Activated T-helper 9 cell treated with anti-CD3 and anti-CD28 coated beads, Interleukin-2, amount 50 U/mL, for 16 hours (primary cell): Measurements from ENCODE around the gene GRIFIN.

Source experiments
- DNase-seq: peaks from one replicate; pipeline ENCODE4 v3.0.0-alpha.2; 2020; ENCODE audit warnings: low read depth

The GRIFIN gene

DNA sequence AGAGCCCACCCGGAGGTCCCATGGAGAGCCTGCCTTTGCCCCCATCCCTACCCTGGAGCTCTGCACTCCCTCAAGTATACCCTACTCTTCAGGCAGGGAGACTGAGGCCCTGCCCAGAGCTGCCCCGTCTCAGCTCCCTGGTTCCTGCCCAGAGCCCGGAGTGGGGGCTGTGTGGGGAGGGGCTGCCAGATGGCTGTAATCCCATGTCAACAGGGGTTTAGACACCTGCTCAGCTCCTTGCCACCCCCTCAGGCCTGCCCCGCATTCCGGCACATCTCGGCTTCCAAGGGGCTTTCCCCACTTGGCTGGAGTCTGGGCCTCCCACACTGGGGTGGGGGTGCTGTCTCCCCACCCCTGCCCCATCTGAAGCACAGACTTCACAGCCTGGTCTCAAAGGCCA, 22.5 kb upstream of the GRIFIN start:
- DNase-seq = no peak

DNA sequence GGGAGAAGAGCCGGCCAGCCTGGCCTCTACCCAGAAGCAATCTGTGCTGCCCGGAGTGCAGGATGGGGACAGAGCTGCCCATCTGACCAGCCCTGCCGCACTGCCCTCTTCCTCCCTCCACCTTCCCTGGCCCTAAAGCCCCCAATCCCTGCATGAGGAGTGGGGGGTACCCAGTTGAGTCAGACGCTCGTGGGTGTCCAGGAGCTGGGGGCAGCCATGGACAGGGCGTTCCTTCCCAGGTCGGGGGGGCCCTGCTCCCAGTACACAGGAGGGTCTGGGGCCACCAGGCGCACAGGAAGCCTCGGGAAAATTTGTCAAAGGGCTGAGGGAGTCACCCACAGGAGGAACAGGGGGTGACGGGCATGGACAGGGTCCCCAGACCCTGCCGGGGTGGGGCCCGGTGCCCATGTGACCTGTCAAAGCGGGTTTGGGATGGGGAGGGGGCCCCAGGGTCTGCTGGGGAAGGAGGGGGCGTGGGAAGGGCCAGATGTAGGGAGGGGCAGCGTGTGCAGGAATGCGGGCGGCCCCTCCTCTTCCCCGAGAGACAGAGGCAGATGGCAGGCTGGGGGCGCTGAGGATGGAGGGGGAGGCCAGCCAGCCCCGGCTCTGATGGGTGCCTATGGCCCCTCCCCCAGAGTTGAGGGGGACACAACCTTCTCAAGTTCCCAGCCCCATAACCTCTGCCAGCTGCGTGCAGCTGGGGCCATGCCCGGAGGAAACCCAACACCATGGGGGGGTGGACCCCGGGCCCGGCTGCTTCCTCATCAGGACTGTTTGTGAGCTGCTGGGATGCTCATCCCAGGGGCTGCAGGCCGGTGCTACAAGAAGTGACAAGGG, 21.5 kb upstream of the GRIFIN start:
- no peak for DNase-seq

DNA sequence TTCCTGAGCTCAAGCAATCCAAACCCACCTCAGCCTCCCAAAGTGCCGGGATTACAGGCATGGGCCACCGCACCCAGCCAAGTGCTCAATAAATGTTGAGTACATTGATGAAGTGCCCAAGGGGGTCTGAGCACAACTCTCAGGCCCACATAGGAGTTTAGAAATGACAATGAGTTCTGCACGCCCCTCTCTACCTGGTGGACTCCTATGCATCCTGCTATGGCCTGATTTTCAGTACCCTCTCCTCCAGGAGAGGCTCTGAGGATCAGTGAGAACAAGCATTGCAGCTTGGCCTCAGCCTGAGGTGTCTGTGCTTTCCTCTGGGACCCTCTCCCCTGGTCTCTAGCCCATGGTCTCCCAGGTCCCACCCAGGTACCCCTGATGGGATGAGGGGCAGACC, 20.9 kb upstream of the GRIFIN start:
- no peak for DNase-seq

DNA sequence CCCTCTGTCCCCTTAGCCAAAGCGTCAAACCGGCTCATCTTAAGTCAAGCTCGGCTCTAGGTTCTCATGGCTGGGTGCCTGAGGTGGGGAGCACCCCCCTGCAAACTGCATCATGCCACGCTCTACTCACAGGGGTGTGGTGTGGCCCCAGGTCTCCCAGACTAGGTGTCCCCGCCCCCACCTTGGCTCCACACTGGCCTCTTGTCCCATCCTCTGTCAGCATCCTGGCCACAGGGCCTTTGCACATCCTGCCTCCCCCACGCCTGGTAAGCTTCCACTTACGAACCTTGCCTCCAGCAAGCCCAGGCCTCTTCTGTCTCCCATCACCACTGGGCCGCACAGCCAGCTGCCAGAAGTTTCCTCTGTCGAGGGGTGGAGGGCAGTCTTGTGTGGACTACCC, 20.2 kb upstream of the GRIFIN start:
- DNase-seq = no peak

DNA sequence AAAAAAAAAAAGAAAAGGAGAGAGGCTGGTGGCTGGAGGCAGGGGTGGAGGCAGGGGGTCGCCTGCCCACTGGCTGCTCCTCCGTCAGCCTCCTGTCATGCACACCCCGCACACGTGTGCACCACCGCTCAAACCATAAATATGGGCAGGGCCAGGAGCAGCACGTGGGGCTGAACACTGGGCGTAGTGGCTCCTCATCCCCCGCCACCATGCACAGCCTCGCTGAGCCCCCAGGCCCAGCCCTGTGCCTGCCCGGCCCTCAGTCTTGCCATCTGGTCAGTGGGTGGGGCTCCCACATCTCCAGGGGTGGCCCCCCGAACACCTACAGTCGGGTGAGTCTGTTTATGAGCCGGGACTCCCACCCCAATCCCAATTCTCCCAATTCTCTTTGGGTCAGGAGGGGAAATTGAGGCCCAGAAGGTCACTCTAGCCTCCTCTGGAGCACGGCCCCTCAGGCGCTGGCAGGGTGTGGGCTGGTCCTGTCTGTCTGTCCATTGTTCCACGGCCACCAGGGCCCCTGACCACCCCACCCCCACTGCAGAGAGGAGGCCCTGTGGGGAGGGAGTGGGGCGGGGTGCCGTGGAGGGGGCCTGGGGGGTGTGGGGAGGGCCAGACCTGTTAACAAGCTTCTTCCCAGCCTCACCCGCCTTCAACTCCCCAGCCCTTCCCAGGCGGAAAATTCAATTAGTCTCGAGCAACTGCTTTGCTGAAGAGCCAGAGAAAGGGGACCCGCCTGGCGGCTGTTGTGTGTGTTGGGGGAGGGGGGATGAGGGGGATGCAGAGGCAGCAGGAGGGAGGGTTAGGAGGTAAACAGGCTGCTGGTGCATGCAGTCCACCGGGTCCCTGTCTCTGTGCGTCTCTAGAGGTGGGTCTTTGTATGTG, 19.5 kb upstream of the GRIFIN start:
- no peak for DNase-seq

DNA sequence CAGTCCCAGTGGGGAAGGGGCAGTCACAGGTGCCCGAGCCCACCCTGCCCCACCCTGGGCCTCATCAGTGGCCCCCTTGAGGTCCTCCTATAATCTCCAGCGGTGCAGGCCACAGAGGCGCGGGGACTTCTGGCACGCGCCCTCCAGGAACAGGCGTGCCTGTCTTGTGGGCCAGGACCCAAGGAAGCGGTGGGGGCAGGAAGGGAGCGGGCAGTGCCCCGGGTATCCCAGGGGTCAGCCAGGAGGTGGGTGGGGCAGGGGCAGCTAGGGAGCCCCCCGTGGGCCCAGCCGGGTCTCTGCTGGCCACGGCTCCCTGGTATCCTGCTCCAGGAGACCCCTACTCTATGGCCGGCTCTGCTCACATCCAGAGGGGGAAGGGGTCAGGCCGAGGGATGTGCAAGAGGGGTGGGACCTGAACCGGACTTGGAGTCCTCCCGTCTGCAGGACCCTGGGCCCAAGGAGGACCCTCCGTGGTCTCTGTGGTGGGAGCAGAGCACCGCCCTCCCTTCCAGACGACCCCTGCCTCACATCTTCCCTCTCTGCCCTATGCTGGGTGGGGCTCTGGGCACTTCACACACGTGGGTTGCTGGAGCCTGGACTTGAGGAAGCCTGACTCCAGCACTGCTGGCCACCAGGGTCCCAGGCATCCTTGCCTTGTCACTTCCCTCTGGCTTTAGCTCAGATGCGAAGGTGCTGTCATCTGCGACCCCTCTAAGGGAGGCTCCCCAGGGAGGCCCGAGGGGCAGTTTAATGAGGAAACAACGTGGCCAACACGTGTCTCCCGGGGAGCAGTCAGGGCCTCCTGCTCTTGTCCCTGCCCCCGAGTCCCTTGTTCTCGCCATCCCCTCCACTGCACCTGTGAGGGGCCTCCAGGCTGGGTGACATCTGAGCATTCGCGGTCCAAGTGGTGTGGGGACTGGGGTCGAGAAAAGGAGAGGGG, 18.3 kb upstream of the GRIFIN start:
- DNase-seq = no peak

DNA sequence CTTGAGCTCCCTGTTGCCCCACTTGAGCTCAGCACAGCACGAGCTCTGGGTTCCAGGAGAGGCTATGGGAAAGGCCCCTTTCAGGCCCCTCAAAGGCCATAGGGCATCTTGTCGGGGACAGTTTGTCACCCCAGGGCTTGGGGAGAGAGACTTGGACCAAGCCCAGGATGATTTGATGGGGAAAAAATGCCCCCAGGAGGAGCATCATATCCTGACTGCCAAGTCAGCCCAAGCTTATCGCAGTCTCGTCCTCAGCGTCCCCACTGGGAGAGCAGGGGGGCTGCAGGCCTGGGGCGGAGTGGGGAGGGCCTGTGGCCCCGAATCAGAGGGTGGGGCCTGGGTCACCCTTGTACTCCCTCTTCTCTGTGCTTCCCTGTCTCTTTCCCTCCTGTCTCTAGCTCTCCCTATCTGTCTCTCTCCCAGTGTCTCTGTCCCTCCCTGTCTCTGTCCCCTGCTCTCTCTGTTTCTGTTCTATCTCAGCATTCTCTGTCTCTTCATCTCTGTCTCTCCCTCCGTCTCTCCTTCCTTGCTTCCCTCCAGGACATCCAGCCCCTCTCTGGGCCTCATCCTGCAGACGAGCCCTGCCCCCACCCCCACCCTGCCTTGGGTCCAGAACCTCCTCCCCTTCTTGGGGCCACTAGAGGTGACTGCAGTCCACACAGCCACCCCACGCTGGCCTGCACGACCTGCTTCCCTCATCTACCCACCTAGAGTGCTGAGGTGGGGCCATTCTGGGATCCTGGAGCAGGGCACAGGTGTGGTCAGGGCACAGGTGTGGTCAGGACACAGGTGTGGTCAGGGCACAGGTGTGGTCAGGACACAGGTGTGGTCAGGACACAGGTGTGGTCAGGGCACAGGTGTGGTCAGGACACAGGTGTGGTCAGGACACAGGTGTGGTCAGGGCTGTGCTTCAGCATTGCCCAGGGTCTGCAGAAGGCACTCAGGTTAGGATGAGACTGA, 17.3 kb upstream of the GRIFIN start:
- no peak for DNase-seq

DNA sequence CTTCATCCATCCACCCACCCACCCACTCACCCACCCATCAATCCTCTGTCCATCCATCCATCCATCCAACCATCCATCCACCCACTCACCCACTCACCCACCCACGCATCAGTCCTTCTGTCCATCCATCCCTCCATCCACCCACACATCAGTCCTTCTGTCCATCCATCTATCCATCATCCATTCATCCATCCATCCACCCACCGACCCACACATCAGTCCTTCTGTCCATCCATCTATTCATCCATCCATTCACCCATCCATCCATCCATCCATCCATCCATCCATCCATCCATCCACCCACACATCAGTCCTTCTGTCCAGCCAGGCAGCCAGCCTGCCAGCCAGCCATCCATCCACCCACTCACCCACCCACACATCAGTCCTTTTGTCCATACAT, 15.8 kb upstream of the GRIFIN start:
- no peak for DNase-seq

DNA sequence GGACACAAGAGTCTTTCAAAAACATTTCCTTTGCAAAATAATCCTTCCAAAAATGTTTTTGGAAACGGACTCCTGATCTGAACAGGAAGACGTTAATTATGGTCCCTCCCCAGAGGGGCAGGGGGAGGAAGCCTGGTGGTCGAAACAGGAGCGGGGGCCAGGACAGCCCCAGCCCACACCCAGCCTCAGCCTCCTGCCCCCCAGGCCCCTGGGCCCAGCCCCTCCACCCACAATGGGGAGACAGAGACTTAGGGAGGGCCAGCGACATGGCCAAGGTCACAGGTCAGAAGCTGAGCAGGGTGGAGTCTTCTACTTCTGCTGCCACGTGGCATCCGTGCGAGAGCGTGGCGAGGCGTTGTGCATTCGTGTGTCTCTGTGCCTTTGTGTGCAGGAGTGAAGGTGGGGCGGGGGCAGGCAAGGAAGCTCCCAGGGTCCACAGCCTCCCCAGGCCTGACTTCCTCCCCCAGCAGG, 14.0 kb upstream of the GRIFIN start:
- DNase-seq = no peak

DNA sequence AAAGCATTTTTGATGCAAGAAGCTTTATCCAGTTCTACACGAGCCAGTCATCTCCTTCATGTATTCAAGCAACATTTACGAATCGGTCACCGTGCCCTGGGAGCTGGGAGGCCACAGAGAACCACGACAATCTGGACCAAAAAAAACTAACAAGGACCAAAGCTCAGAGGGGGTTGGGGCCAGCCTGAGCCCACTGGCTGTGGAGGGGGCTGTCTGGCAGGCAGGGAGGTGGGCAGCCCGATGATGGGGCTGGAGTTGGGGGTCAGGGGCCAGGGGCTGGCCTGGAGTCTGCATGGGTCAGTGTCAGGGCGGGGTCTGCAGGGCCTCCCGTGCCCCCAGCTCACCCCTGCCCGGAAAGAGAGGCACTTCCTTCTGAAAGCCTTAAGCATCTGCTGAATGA, 12.5 kb upstream of the GRIFIN start:
- no peak for DNase-seq

DNA sequence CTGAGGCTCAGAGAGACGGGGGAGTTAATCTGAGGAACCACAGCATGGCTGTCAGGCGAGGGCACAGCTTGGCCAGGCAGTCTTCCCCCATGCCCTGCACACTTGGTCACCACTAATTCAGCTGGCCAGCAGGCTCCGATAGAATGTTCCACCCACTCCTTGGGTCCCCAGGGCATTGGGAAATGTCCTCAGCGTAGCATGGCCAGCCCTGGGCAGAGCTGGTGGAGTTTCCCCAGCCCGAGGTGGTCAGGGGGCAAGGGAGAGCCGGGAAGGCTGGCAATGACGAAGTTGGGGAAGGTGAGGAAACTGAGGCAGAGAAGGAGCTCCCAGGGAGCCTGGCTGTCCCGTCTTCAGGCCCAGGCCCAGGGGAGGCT, 12.1 kb upstream of the GRIFIN start:
- DNase-seq = no peak

DNA sequence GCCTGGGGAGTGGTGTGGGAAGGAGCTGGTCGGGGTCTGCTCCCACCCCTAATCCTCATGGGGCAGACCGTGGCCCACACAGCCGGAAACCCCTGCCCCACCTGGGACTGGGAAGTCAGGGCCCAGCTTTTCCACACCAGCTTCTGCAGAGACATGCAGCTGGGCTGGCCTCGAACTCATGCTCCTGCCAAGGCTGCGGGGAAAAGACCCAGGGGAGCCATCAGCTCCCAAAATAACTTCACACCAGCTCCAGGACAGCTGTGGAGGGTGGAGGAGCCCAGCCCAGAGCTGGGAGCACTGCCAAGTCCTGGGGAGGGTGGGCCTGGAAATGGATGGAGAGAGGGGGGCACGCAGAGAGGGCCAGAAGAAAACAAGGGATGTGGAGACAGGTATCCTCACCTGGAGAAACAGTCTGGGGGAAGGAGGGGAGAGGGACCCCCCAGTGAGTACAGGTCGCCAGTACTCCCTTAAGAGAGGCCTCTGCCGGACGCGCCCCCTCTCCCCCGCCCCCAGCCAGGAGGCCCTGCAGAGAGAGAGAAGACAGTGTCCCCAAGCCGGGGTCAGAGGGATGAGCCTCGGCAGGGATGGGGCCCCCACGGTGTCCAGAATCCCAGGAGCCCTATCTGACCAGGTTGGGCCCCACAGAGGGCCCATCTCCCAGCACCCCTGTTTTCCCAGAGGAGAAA, 11.5 kb upstream of the GRIFIN start:
- no peak for DNase-seq

DNA sequence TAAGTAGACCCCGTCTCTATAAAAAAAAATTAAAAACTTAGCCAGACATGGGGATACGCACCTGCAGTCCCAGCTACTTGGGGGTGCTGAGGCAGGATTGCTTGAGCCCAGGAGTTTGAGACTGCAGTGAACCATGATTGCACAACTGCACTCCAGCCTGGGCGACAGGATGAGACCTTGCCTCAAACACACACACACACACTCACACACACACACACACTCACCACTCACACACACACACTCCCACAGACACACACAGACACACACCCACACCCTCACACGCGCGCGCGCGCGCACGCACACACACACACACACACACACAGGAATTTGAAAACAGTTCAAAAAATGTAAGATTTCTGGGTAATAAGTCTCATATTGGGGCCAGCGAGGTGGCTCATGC, 8.7 kb upstream of the GRIFIN start:
- DNase-seq = no peak

DNA sequence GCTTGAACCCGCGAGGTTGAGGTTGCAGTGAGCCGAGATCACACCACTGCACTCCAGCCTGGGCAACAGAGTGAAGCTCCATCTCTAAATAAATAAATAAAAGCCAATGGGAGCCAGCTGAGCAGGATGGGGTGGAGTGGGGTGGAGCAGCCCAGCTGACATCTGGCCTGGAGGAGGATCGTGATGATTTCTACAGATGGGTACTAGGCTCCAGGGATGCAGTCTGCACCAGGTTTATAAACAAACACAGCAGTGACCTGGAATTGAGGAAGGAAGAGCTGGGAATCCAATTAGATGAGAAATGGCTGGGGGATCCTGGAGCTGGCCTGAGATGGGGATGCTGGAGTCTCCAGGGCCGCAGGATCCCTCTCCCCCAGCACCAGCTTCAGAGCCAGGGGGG, 7.3 kb upstream of the GRIFIN start:
- DNase-seq = no peak

DNA sequence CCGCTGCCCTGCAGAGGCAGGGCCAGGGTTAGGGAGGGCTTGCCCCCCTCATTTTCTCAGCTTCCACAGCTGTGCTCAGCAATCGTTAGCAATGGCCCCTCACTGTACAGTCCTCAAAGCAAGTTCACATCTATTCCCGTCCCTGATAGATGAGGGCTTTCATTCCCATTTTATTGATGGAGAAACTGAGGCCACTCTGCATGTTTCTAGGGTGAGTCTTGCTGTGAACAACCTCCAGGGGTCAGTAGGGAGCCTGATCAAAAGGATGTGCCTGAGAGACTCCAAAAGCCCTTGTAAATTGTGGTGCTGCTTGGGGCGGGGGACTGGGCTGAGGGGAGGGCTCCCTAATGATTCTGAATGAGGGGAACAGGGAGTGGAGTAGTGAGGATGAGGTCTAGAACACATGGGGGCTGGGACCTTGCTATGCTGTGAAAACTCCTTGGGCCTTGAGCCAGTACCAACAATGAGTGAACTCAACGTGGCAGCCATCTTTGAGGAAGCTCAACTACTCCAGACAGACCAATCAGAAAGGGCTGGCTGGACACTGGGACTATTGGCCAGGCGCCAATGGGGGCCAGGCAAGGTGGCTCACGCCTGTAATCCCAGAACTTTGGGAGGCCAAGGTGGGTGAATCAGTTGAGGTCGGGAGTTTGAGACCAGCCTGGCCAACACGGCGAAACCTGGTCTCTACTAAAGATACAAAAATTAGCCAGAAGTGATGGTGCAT, 6.7 kb upstream of the GRIFIN start:
- DNase-seq = no peak

DNA sequence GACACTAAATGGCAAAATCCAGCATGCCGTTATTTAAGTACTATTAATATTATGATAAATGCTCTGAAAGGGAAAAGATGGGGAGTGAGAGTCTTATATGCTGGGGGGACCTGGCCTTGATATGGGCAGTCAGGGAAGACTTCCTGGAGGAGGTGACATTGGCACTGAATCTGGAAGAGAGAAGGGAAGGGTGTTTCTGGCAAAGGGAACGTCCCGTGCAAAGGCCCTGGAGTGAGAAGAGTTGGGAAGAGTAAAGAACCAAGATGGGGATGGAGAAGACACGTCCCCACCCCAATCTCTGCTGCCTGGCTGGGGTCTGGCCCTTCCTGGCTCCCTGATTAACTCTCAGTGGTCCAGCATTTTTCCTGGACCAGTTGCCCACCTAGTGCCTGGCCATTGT, 5.0 kb upstream of the GRIFIN start:
- no peak for DNase-seq

DNA sequence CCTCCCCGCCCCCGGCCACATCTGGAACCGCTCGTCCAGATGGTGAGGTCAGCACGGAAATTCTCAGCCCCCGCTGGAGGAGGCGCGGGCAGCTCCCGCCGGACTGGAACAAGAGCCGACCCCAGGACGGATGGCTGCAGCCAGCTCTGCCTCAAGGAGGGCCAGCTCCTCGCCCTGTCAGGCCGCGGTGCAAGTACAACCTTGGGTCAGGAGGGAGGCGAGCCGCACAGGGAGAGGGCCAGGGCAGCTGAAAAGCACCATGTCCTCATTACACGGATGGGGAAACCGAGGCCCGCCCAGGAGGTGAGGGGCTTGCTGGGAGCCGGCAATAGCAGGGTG, 3.8 kb upstream of the GRIFIN start:
- DNase-seq = no peak

DNA sequence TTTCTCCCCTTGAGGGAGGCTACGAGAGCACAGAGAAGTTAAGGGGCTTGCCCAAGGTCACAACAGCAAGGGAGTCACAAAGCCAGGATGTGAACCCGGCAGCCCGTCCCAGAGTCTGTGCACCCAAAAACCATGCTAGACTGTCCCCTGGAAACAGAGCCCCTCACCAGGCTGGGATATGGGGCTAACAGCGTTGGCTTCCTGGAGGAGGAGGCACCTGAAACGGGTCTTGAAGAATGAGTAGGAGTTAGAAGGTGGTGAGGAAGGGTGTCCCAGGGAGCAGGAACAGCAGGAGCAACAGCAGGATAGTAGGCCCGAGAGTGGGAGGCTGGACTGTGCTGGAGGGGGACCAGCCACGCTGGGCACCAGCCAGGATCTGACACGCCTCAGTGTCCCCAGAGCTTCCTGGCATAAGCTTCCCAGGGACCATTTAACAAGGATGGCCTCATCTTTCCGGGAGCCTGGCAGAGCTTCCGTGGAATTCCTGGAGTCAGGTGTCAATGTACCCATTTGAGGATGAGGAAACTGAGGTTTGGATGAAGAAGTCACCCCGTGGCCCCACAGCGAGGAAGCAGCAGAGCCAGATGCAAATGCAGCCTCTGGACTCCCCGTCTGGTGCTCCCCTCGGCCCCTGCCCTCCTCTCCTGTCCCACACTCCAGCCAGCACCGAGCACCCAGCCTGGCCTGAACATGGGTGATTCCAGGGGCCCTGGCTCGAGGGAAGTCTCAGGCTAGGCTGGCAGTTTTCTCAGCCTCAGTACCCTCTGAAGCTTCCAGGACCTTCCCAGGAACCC, 3.3 kb upstream of the GRIFIN start:
- DNase-seq = no peak

DNA sequence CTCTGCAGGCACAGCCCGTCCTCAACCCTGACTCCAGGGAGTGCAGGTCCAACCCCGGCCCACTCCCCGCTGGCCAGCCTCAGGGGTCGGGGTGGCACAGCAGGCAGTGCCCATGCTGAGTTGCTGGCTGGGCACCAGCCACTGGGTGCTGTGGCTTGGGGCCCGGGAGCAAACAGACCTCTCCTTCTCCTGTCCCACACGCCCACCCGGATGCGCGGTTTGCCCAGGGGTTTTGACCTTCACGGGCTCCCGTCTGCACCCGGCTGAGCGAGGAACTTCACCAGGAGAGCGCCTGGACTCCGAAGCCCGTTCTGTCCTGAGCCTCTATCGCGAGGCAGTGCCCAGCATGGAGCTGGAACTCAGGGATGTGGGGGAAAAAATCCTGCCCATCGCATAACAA, 2.6 kb upstream of the GRIFIN start:
- DNase-seq = no peak
